GM12865 (cell line): ENCODE results near the gene ANXA7.

Experiments used
- DNase-seq: peaks from one replicate; pipeline ENCODE4 v3.0.0; 2010; ENCODE audit warnings: low read depth
- H3K4me3 ChIP-seq: 2 replicates; pipeline ENCODE4 v1.5.1; 2011; ENCODE audit warnings: mild to moderate bottlenecking, low read depth, low read length, control low read depth
- TF ChIP-seq, protein P1 (sequence below): IDR thresholded peaks from 2 replicates; pipeline ENCODE4 v1.5.1; 2011; ENCODE audit warnings: low read length, control low read depth, low read depth, inconsistent platforms; ENCODE audit not compliant: insufficient read depth; ENCODE audit errors: missing control alignments

The ANXA7 gene

DNA sequence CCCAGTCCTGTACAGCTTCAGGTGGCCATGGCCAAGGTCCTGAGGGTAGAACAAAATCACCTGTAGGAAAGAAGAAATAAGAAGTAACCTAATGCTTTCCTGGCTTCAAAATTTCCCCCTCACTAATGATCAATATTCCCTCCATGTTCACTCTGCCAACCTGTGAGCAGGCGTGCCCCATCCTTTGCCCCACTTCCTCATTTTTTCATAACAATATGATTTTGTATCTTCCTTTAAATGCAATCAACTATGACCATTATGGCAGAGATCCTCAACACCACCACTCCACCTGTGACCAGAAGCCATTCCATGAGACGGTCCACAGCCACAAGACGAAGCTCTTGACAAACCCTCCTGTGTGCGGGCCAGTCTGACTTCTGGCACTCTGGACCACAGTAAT is 12.5 kb upstream of the ANXA7 start:
- no peak overlapping the region for H3K4me3 ChIP-seq
- TF ChIP-seq, protein P1, sequence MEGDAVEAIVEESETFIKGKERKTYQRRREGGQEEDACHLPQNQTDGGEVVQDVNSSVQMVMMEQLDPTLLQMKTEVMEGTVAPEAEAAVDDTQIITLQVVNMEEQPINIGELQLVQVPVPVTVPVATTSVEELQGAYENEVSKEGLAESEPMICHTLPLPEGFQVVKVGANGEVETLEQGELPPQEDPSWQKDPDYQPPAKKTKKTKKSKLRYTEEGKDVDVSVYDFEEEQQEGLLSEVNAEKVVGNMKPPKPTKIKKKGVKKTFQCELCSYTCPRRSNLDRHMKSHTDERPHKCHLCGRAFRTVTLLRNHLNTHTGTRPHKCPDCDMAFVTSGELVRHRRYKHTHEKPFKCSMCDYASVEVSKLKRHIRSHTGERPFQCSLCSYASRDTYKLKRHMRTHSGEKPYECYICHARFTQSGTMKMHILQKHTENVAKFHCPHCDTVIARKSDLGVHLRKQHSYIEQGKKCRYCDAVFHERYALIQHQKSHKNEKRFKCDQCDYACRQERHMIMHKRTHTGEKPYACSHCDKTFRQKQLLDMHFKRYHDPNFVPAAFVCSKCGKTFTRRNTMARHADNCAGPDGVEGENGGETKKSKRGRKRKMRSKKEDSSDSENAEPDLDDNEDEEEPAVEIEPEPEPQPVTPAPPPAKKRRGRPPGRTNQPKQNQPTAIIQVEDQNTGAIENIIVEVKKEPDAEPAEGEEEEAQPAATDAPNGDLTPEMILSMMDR, result no peak
- no peak for DNase-seq

DNA sequence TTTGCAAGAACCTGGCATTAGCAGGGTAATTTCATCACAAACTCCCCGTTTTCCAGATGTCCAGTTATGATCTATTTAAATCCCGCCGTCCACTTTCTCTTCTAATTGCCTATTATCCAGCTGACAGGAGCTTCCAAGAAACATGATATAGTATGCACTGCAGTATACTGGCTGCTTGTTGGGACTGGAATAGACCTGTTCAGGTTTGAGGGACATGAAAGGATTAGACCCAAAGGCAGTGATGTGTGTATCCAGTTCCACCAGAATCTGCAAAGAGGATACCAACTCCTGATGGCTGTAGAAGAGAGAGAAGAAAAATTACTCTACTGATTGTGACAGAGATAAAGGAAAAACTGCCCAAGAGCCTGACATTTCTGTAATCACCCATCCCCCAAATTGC is 10.6 kb upstream of the ANXA7 start:
- no peak for DNase-seq
- TF ChIP-seq, protein P1, result no peak
- H3K4me3 ChIP-seq, result no peak overlapping the region

DNA sequence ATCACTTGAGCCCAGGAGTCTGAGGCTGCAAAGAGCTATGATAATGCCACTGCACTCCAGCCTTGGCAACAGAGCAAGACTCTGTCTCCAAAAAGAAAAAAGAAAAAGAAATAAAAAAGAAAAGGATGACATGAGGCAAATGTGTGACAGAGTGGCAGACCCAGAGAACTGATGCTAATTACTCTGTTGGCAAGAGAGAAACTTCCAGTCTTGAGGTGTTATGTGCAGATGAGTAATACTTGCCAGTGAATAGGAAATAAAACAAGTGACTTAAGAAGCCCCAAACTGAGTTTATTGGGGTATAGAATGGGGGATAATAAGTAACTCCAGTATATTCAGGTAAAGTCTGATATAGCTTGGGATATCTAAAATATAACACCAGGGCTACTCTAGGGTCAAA is 9.5 kb upstream of the ANXA7 start:
- H3K4me3 ChIP-seq, result no peak overlapping the region
- DNase-seq, result no peak

DNA sequence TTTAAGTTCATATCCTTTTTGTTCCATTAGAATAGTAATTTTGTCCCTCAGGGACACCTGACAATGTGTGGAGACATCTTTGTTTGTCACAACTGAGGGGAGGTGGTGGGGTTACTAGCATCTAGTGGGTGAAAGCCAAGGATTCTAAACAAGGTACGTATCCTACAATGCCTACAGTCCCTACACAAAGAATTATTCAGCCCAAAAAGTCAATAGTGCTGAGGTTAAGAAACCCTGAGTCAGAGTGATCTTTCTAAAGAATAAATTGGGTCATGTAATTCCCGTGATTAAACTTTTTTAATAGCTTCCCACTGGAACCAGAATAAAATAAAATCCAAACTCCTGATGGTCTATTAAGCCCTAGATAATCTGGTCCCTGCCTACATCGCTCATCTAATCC is 2.7 kb upstream of the ANXA7 start:
- TF ChIP-seq, protein P1, result no peak
- H3K4me3 ChIP-seq, result no peak overlapping the region
- no peak for DNase-seq

More for the DNA sequence above, 9.5 kb upstream of the ANXA7 start:
- TF ChIP-seq, protein P1, result no peak

DNA sequence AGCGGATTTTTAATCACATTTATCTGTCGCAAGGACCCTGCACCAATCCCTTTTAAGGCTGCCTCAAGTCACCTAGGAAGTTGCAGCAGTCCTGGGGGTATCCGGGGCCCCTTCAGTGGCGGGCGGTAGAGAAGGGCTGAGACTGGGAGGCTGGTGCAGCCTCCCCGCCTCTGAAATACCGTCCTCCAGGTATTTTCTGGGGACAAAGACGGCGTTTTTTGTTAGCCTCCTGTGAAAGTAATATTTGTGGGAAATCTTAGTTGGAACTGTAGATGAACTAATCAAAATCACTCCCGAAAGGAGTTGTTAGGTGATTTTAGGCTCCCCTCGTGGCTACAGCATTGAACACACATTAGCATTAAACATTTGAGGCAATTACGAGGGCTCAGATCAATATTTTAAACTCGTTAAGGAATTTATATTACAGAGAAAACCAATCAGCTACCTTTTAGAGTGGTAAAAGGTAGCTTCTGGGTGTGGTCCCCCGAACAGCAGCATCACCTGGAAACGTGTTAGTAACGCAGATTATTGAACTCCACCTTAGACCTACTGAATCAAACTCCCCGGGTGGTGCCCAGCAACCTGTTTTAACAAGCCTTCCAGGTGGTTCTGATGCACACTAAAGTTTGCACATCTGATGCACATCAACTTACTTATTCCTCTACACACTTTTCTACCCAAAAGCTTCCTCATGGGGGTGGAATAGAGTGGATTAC is 530 bp upstream of the ANXA7 start:
- no peak for DNase-seq
- TF ChIP-seq, protein P1, result no peak
- peak overlapping the region; percentile 97 for H3K4me3 ChIP-seq

DNA sequence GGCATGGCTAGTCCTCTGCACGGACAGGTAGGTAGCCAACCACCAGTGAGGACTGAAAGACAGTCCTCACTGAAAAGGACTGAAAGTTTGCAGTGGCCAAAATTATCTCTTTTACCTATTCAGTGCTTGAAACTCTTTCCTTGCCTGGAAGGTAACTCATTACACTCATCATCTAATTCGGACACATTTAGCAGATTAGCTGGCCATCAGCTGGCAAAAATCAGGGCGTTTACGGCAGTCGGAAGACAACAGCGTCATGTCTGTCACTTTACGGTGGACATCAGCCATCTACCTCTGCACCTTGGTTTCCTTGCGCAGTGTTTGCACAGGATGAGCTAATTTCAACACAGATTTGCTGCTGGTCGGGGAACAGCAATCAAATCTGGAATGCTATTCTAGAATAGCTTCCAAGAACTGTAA is 740 bp downstream of the ANXA7 start:
- TF ChIP-seq, protein P1, result no peak
- DNase-seq, result peak; percentile 81

DNA sequence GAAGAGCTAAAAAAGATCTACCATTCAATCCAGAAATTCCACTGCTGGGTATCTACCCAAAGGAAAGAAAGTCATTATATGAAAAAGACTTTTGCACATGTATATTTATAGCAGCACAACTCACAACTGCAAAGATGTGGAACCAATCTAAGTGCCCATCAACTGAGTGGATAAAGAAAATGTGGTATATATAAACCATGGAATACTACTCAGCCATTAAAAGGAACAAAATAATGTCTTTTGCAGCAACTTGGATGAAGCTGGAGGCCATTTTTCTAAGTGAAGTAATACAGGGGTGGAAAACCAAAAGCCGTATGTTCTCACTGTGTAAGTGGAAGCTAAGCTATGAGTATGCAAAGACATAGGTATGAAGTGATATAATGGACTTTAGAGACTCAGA is 3.0 kb downstream of the ANXA7 start:
- TF ChIP-seq, protein P1, result no peak
- no peak overlapping the region for H3K4me3 ChIP-seq
- DNase-seq, result no peak

More for the DNA sequence above, 740 bp downstream of the ANXA7 start:
- H3K4me3 ChIP-seq, result peak overlapping the region; percentile 97
